PC-9 (cell line): ENCODE results near the gene FHDC1. TPM values are rescaled to one million over a fixed set of nuclear protein-coding genes. Genes with fewer than 3 reads are reported as not detected.

Experiments
- BruUV-seq: library from RNA; stranded (reverse); fragments of 400-500 nt; replicated peaks from 2 replicates; lab custom pipeline; 2021; lab: Mats Ljungman, UMichigan
- CTCF ChIA-PET: fragments of 300-600 bp; sonication (Branson Sonifier 250); formaldehyde crosslinking; loops from one replicate; lab custom pipeline; 2022; ENCODE audit warnings: antibody characterized with exemption; lab: Charles Lee
- POLR2A ChIA-PET: fragments of 300-600 bp; sonication (Branson Sonifier 250); formaldehyde crosslinking; loops from one replicate; lab custom pipeline; 2022; ENCODE audit warnings: antibody characterized with exemption; ENCODE audit not compliant: unreplicated experiment; lab: Charles Lee
- DNase-seq, 2 experiments: peaks; one replicate each; pipeline versions ENCODE4 v3.0.0 to v3.0.0-alpha.2; 2015 to 2022; ENCODE audit warnings: mixed read lengths in 1 of 2
- H2AFZ ChIP-seq: fragments of 200-600 bp; sonication (generic); 2 replicates; pipeline ENCODE4 v1.8.1; 2017; ENCODE audit warnings: antibody characterized with exemption
- H3F3A ChIP-seq: fragments of 200-600 bp; sonication (generic); 2 replicates; pipeline ENCODE4 v1.8.1; 2017; ENCODE audit warnings: antibody characterized with exemption, mild to moderate bottlenecking, low read depth; ENCODE audit not compliant: insufficient read depth
- H3K27ac ChIP-seq: fragments of 200-600 bp; sonication (generic); 2 replicates; pipeline ENCODE4 v1.6.1; 2016; ENCODE audit warnings: mixed run types
- H3K27me3 ChIP-seq: fragments of 200-600 bp; sonication (generic); 2 replicates; pipeline ENCODE4 v1.6.1; 2016; ENCODE audit warnings: low read depth, mixed run types; ENCODE audit not compliant: insufficient read depth
- H3K36me3 ChIP-seq: fragments of 200-600 bp; sonication (generic); 2 replicates; pipeline ENCODE4 v1.6.1; 2016; ENCODE audit warnings: low read depth, mixed run types
- H3K4me1 ChIP-seq: fragments of 200-600 bp; sonication (generic); replicated peaks from 2 replicates; pipeline ENCODE4 v1.6.1; 2016; ENCODE audit warnings: mixed run types; ENCODE audit not compliant: insufficient read depth
- H3K4me2 ChIP-seq: fragments of 200-600 bp; sonication (generic); 2 replicates; pipeline ENCODE4 v1.6.1; 2017; ENCODE audit warnings: mixed run types
- H3K4me3 ChIP-seq: fragments of 200-600 bp; sonication (generic); 2 replicates; pipeline ENCODE4 v1.6.1; 2016; ENCODE audit warnings: mixed run types
- H3K79me2 ChIP-seq: fragments of 200-600 bp; sonication (generic); 2 replicates; pipeline ENCODE4 v1.6.1; 2017; ENCODE audit warnings: low read depth, mixed run types
- H3K9me2 ChIP-seq: fragments of 200-600 bp; sonication (generic); 2 replicates; pipeline ENCODE4 v1.8.1; 2017; ENCODE audit warnings: mild to moderate bottlenecking; ENCODE audit not compliant: insufficient read depth
- H3K9me3 ChIP-seq: fragments of 200-600 bp; sonication (generic); 2 replicates; pipeline ENCODE4 v1.8.1; 2016; ENCODE audit warnings: low read depth; ENCODE audit not compliant: insufficient read depth
- H4K20me1 ChIP-seq: fragments of 200-600 bp; sonication (generic); 2 replicates; pipeline ENCODE4 v1.8.1; 2017; ENCODE audit not compliant: insufficient read depth
- EZH2 ChIP-seq: fragments of 200-600 bp; sonication (generic); IDR thresholded peaks from 2 replicates; pipeline ENCODE4 v1.8.0; 2017; ENCODE audit warnings: antibody characterized with exemption, low read depth
- intact Hi-C: fragments of 100-400 bp; cut with micrococcal nuclease; formaldehyde crosslinking; loops from one replicate; pipeline ENCODE4 v1.10.0; 2022; ENCODE audit not compliant: unreplicated experiment
- total RNA-seq: library from RNA; stranded (reverse); gene quantifications from 2 replicates; pipeline ENCODE4 v1.2.3, GENCODE V29; 2021
- TF ChIP-seq, protein P1 (sequence below): fragments of 200-600 bp; sonication (generic); conservative IDR thresholded peaks from 2 replicates; pipeline ENCODE4 v1.6.1; 2017; ENCODE audit warnings: mixed run types, antibody characterized with exemption, mild to moderate bottlenecking, moderate library complexity

The FHDC1 gene
- total RNA-seq, 1 experiment from 2014 or later: 17.4 TPM

DNA sequence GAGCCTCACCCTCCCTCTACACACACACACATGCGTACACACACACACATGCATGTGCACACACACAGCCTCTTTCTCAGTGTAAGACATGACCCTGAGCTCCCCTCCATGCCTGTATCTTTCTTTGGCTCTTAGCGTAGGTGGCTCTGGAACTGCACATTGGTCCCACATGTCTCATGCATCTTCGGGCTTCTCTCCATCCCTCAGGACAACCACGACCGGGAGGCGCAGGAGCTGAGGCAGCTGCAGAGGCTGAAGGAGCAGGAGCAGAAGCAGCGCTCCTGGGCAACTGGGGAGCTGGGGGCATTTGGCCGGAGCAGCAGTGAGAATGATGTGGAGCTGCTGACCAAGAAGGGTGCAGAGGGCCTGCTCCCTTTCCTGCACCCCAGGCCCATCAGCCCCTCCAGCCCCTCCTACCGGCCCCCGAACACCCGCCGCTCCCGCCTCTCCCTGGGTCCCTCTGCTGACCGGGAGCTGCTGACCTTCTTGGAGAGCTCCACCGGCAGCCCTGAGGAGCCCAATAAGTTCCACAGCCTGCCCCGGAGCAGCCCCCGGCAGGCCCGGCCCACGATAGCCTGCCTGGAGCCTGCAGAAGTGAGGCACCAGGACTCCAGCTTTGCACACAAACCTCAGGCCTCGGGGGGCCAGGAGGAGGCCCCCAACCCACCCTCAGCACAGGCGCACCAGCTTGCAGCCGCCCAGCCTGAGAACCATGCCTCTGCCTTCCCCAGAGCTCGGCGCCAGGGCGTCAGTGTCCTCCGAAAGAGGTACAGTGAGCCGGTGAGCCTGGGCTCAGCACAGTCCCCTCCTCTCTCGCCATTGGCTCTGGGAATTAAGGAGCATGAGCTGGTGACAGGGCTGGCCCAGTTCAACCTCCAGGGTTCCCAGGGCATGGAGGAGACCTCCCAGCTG, 38.6 kb downstream of the FHDC1 start:
- H3K4me2 ChIP-seq: no peak overlapping the region
- ChIA-PET POLR2A (no interaction called here), CTCF (no interaction called here)
- TF ChIP-seq EZH2: no peak
- TF ChIP-seq, protein P1, sequence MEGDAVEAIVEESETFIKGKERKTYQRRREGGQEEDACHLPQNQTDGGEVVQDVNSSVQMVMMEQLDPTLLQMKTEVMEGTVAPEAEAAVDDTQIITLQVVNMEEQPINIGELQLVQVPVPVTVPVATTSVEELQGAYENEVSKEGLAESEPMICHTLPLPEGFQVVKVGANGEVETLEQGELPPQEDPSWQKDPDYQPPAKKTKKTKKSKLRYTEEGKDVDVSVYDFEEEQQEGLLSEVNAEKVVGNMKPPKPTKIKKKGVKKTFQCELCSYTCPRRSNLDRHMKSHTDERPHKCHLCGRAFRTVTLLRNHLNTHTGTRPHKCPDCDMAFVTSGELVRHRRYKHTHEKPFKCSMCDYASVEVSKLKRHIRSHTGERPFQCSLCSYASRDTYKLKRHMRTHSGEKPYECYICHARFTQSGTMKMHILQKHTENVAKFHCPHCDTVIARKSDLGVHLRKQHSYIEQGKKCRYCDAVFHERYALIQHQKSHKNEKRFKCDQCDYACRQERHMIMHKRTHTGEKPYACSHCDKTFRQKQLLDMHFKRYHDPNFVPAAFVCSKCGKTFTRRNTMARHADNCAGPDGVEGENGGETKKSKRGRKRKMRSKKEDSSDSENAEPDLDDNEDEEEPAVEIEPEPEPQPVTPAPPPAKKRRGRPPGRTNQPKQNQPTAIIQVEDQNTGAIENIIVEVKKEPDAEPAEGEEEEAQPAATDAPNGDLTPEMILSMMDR: no peak
- H3K27me3 ChIP-seq: no peaks in the 10 kb centered on the region
- H3K4me3 ChIP-seq: no peak overlapping the region
- H2AFZ ChIP-seq: no peak overlapping the region
- H3K4me1 ChIP-seq: peaks cover 41% of the 10 kb centered on the region
- H3K79me2 ChIP-seq: no peaks in the 10 kb centered on the region
- H3F3A ChIP-seq: peaks cover 16% of the 10 kb centered on the region; the same call in 1 of the 2 replicates
- no TSS peak for BruUV-seq
- no peak overlapping the region for H3K27ac ChIP-seq
- no peaks in the 10 kb centered on the region for H3K9me2 ChIP-seq
- peaks cover 6% of the 10 kb centered on the region; the same call in 1 of the 2 replicates for H3K36me3 ChIP-seq
- no peaks in the 10 kb centered on the region for H4K20me1 ChIP-seq
- intact Hi-C loops: no loop called here
- H3K9me3 ChIP-seq: no peaks in the 10 kb centered on the region
- no peak for DNase-seq

DNA sequence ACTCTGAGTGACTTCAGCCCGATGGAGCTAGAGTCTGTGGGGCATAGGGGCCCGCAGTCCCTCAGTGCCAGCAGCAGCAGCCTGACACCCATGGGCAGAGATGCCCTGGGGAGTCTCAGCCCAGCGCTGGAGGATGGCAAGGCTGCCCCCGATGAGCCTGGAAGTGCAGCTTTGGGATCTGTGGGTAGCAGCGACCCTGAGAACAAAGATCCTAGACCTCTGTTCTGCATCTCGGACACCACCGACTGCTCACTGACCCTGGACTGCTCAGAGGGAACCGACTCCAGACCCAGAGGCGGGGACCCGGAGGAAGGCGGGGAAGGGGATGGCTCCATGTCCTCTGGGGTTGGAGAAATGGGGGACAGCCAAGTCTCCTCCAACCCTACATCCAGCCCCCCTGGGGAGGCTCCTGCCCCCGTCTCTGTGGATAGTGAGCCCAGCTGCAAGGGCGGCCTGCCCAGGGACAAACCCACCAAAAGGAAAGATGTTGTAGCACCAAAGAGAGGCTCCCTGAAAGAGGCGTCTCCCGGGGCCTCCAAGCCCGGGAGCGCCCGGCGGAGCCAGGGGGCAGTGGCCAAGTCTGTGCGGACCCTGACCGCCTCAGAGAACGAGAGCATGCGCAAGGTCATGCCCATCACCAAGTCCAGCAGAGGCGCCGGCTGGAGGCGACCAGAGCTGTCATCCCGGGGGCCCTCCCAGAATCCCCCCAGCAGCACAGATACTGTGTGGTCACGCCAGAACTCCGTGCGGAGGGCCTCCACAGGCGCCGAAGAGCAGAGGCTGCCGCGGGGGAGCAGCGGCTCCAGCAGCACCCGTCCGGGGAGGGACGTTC, 39.5 kb downstream of the FHDC1 start:
- Histone ChIP-seq H3K4me1 (peaks cover 43% of the 10 kb centered on the region), H3K9me2 (no peaks in the 10 kb centered on the region), H3F3A (peaks cover 15% of the 10 kb centered on the region; the same call in 1 of the 2 replicates), H3K27ac (no peak overlapping the region), H3K4me3 (no peak overlapping the region), H2AFZ (no peak overlapping the region), H3K4me2 (no peak overlapping the region), H3K9me3 (no peaks in the 10 kb centered on the region), H4K20me1 (no peaks in the 10 kb centered on the region), H3K27me3 (no peaks in the 10 kb centered on the region), H3K36me3 (peaks cover 6% of the 10 kb centered on the region; the same call in 1 of the 2 replicates), H3K79me2 (no peaks in the 10 kb centered on the region)
- ChIA-PET CTCF (no interaction called here), POLR2A (no interaction called here)
- no TSS peak for BruUV-seq
- no peak for DNase-seq
- intact Hi-C loops: no loop called here
- no peak for TF ChIP-seq EZH2
- TF ChIP-seq, protein P1: no peak

DNA sequence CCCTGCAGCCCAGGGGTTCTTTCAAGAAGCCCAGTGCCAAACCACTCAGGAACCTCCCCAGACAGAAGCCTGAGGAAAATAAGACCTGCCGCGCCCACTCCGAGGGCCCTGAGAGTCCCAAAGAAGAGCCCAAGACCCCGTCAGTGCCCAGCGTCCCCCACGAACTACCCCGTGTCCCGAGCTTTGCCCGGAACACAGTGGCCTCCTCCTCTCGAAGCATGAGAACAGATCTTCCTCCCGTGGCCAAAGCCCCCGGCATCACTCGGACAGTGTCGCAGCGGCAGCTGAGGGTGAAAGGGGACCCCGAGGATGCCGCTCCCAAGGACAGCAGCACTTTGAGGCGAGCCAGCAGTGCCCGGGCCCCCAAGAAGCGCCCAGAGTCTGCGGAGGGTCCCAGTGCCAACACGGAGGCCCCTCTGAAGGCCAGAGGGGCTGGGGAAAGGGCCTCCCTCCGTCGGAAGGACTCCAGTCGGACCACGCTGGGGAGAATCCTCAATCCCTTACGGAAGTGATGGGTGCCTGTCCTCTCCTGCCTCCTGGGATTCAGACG, 40.2 kb downstream of the FHDC1 start:
- ChIA-PET CTCF (no interaction called here), POLR2A (no interaction called here)
- Histone ChIP-seq H3F3A (peaks cover 17% of the 10 kb centered on the region; the same call in 1 of the 2 replicates), H3K9me3 (no peaks in the 10 kb centered on the region), H3K4me3 (no peak overlapping the region), H3K9me2 (no peaks in the 10 kb centered on the region), H3K4me2 (no peak overlapping the region), H3K36me3 (peaks cover 6% of the 10 kb centered on the region; the same call in 1 of the 2 replicates), H3K79me2 (no peaks in the 10 kb centered on the region), H4K20me1 (no peaks in the 10 kb centered on the region), H2AFZ (no peak overlapping the region), H3K4me1 (peaks cover 43% of the 10 kb centered on the region), H3K27ac (no peak overlapping the region), H3K27me3 (no peaks in the 10 kb centered on the region)
- DNase-seq: no peak
- intact Hi-C loops: no loop called here
- BruUV-seq: no TSS peak
- TF ChIP-seq, protein P1: no peak
